RKO (cell line): ENCODE data around the gene FSD2.
A peak's percentile ranks its signal among the peaks of the same experiment; 100 is the strongest.

Experiments used
- DNase-seq: peaks from one replicate; pipeline ENCODE4 v3.0.0-alpha.2; 2016; ENCODE audit warnings: low spot score

The FSD2 gene

GRCh38 chr15:82805994-82806406 is at the start of gene FSD2:
TSS of gene FSD2 (minus strand) at chr15:82806069. CDS start at chr15:82787390, 18,679 bp downstream.
- no peak for DNase-seq

- DNase-seq: no peak
Observed at GRCh38 chr15:82854554-82854953, 48.7 kb upstream of the FSD2 start.

GRCh38 chr15:82852941-82853561 is 47.2 kb upstream of the FSD2 start:
- DNase-seq: no peak

- no peak for DNase-seq
Observed at GRCh38 chr15:82851981-82852511, 46.2 kb upstream of the FSD2 start.

GRCh38 chr15:82851306-82851850 is 45.5 kb upstream of the FSD2 start:
- DNase-seq: no peak

GRCh38 chr15:82850731-82851130 is 44.9 kb upstream of the FSD2 start:
- DNase-seq: no peak

GRCh38 chr15:82849556-82850512 is 44.0 kb upstream of the FSD2 start:
- DNase-seq: peak; percentile 46

GRCh38 chr15:82848241-82848993 is 42.5 kb upstream of the FSD2 start:
- no peak for DNase-seq

- DNase-seq: no peak
Observed at GRCh38 chr15:82847703-82848102, 41.8 kb upstream of the FSD2 start.

- no peak for DNase-seq
Observed at GRCh38 chr15:82846621-82847020, 40.8 kb upstream of the FSD2 start.

GRCh38 chr15:82845686-82846085 is 39.8 kb upstream of the FSD2 start:
- DNase-seq: no peak

GRCh38 chr15:82843566-82843965 is 37.7 kb upstream of the FSD2 start:
- DNase-seq: no peak

- no peak for DNase-seq
Observed at GRCh38 chr15:82840166-82840565, 34.3 kb upstream of the FSD2 start.

- no peak for DNase-seq
Observed at GRCh38 chr15:82839136-82839535, 33.3 kb upstream of the FSD2 start.

- DNase-seq: no peak
Observed at GRCh38 chr15:82838096-82838735, 32.3 kb upstream of the FSD2 start.

- no peak for DNase-seq
Observed at GRCh38 chr15:82835391-82835917, 29.6 kb upstream of the FSD2 start.

- DNase-seq: no peak
Observed at GRCh38 chr15:82833362-82833682, 27.5 kb upstream of the FSD2 start.

GRCh38 chr15:82832601-82833361 is 26.9 kb upstream of the FSD2 start:
- DNase-seq: peak; percentile 94

GRCh38 chr15:82831894-82832600 is 26.2 kb upstream of the FSD2 start:
- no peak for DNase-seq
